Hematopoietic multipotent progenitor cell treated with erythropoietin and hydrocortisone succinate and interleukin-3 and kit ligand, for 15 days (in vitro differentiated cells): ENCODE results near the gene OOSP3.
"Not testable (repeated sequence)": the region's sequence is repeated elsewhere in the genome, so short reads cannot be mapped to it uniquely, and the experiment has no call there.

Experiments used
- DNase-seq: peaks from one replicate; pipeline ENCODE4 v3.0.0-alpha.2; 2015; ENCODE audit warnings: low spot score

OOSP3 gene

GRCh38 chr11:59878575-59878974 is at the start of gene OOSP3:
TSS of gene OOSP3 (plus strand) at chr11:59878782. CDS start at chr11:59878809, 27 bp downstream.
- no peak for DNase-seq

DNA sequence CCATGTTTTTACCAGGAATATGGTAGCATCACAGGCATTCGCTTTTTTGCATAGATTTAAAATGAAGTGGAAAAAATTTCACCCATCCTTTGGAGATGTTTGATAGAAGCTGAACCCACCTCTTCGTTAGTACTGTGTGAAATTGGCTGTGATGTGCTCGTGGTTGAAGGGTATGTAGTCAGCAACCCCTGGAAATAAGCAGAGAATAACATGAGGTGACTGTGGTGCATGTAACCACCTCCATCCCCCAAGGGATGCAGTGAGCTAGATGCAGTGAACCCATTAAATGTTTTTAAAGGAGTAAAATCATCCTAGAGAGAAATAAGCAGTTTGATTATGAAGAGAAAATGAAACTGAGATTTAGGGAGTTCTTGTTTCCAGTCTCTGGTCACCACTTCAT is 49.2 kb upstream of the OOSP3 start:
- no peak for DNase-seq

- no peak for DNase-seq
Observed at GRCh38 chr11:59833602-59834001, 45.0 kb upstream of the OOSP3 start.

DNA sequence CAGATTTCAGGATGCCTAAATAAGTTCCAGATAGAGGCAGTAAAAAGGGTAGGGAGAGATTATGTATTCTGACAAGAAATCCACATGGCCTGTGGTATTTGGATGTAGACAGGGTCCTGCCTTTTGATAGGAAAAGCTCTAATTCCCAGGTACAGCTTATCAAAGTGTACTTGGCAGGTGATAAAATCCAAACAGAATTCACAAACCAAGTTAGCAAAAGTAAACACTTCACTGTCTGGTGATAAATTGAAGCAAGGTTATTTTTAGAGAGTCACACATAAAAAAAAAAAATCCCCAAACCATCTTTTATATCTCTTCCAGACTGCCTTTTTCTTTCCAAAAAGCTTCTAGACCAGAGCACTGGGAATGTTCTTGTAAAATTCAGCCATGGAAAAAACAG is 39.0 kb upstream of the OOSP3 start:
- no peak for DNase-seq

DNA sequence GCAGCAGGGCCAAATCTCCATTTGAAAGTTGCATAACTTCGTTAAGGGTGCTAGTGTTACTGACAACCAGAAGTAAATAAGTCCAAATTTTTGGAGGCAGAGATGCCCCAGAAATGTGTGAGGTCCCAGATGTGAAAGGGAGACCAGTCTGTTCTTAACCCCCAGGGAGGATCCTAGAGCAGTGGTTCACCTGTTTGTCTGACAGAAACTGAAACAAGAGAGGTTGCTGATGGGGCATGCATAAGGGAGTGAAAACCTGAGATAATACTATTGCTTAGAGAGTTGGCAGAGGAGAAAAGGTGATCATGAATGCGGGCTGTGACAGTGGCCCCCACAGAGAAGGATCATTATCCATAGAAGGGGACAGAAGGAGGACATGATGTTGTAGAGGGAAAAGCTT is 37.1 kb upstream of the OOSP3 start:
- DNase-seq = no peak

DNA sequence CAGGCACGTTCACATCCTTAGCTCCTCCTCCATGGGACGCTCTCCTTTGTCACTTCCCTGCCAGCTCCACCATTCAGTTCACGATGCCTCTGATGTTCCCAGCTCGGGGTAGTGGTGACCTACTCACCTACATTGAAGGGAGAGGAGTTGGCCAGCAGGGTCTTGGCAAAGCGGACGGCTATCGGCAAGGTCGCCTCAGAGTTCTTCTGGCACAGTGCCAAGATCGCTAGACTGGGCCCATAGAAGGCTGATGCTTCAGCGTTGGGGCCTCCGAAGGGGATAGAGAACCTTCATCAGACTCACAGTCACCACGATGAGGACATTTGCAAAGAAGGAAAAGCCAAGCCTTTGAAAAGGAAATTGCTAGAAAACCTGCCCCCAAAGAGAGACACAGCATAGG is 36.3 kb upstream of the OOSP3 start:
- no peak for DNase-seq

DNA sequence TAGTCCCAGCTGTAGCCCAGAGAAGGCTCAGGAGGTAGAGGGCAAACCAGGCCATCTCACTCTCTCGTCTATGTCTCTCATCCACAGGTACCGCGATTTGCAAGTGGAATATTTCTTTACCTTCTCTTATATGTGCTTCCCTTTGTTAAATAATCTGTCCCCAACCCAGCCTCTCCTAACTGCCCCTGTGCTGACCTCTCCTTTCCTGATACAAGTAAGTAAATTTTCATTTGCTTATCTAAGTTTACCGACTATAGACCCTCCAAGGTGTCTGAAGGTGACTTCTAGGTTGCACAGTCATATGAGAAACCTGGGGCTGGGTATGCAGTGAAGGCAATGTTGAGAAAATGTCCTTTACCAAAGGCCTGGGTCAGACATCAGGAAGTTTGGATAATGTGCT is 33.2 kb upstream of the OOSP3 start, which contains the start of gene CBLIF:
Gene CBLIF (minus strand): TSS at position 101 of the 400 bp plus-strand sequence. CDS start 46 bp downstream, at position 55.
- no peak for DNase-seq

GRCh38 chr11:59846556-59846955 is 32.0 kb upstream of the OOSP3 start:
- DNase-seq = no peak

DNA sequence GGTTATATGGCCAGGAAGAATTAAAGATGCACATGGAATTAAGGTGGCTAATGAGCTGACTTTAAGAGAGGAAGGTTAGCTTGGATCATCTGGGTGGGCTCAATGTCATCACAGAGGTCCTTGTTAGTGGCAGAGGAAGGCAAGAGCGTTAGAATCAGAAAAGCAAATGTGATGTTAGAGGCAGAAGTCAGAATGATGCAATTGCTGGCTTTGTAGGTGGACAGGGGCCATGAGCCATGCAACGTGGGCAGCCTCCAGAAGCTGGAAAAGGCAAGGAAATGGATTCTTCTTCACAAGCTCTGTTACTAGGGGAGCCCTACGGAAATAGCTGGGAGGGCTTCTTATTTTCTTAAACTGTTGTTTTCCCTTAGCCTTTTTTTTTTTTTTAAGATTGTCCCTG is 31.0 kb upstream of the OOSP3 start:
- no peak for DNase-seq

- not testable (repeated sequence) for DNase-seq
Observed at GRCh38 chr11:59848439-59848838, 30.1 kb upstream of the OOSP3 start.

- no peak for DNase-seq
Observed at GRCh38 chr11:59849129-59849528, 29.5 kb upstream of the OOSP3 start.

DNA sequence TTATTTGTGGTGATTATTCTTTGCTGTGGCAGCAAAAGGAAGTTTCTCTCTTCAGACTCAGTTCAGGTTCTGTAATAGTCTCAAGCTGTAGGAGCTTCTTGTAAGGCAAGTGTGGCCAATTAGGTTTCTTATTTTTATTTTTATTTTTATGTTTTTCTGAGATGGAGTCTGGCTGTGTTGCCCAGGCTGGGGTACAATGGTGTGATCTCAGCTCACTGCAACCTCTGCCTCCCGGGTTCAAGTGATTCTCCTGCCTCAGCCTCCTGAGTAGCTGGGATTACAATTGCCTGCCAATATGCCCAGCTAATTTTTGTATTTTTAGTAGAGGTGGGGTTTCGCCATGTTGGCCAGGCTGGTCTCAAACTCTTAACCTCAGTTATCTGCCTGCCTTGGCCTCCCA is 29.0 kb upstream of the OOSP3 start:
- not testable (repeated sequence) for DNase-seq

GRCh38 chr11:59851416-59851815 is 27.2 kb upstream of the OOSP3 start:
- not testable (repeated sequence) for DNase-seq

DNA sequence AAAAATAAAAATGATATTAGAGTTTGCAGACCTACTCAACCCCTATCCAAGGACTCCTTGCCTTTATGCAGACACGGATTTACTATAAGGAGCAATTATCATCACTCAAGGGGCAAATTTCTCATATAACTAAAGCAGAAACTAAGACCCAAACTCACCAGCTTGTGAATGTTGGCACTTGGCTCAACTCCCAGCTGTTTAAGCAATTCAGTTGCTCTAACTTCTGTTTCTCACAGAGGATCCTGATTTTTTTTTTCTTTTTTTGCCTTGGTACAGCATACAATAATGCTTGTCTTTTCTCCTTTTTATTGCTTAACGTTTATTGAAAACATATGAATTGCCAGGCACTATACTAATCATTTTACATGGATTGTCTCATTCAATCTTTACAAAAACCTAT is 23.7 kb upstream of the OOSP3 start:
- no peak for DNase-seq

DNA sequence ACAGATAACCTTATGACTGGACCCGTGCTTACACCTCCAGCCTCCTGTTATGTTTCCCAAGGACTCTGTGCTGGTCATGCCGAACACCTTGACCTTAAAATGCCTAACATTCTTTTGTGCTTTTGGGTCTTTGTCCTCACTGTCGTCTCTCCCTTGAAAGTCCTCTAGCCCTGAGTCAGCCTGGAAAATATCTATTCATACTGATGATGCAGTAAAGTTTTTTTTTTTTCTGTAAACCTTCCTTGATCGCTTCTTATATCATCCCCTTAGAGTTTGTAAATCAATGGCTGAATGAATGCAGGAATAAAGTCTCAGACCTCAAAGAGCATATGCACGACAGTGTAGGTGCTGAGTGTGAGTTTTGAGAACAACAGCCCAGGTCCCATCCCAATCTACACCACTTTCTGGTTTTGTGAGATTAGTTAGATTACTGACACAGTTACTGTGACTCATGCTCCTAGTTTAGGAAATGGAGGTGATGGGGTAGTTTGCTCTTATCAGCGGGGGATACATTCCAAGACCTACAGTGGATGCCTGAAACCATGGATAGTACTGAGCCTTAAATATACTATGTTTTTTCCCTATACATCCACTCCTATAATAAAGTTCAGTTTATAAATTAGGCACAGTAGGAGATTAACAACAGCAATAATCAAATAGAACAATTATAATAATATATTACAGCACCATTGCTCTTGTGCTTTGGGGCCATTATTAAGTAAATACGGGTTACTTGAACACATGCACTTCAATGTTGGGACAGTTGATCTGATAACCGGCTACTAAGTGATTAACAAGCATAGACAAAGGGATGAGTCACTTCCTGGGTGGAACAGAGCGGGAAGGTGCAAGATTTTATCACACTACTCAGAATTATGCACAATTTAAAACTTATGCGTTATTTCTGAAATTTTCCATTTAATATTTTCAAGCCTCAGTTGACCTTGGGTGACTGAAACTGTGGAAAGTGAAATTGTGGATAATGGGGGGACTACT is 20.8 kb upstream of the OOSP3 start:
- no peak for DNase-seq

- no peak for DNase-seq
Observed at GRCh38 chr11:59859673-59860072, 18.9 kb upstream of the OOSP3 start.

GRCh38 chr11:59862252-59862651 is 16.3 kb upstream of the OOSP3 start:
- DNase-seq = no peak

DNA sequence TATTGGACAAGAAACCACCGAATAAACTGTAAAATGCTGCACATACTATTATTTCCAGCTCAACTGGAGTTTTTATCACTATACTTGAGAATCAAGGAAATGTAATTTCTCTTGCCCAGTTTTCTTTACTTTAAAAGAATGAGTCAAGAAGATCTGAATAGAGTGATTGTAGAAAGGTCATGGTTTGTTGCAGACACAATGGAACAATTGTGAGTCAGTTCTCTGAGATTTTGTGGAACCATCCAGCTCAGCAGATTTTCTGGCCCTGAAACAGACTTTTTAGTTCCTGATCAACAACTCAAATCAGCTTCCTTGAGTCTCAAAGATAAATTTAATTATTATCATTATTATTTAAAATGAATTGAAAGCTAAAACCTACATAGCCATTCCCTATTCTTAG is 13.6 kb upstream of the OOSP3 start:
- no peak for DNase-seq

DNA sequence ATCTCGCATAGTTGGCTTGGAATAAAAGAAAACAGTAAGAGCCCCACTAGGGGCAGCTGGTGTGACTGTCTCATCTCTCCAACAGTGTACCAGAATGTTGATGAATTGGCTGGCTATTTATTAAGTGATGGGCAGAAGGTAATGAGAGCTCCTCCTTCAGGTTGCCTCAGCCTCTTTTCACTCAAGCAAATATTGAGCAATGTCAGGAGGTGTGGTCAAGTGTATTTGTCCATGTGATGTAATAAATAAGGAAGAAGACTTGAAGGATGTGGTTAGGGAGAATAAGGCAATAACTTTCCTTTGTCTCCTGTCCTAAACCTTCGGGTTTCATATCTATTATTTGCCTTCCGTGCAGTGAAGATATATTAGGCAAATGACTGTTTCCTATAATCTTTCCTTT is 12.2 kb upstream of the OOSP3 start, which contains the start of gene TCN1:
Gene TCN1 (minus strand): TSS at position 91 of the 400 bp plus-strand sequence. CDS start 17 bp downstream, at position 74.
- DNase-seq = no peak

GRCh38 chr11:59866836-59867235 is 11.7 kb upstream of the OOSP3 start:
- DNase-seq = no peak

DNA sequence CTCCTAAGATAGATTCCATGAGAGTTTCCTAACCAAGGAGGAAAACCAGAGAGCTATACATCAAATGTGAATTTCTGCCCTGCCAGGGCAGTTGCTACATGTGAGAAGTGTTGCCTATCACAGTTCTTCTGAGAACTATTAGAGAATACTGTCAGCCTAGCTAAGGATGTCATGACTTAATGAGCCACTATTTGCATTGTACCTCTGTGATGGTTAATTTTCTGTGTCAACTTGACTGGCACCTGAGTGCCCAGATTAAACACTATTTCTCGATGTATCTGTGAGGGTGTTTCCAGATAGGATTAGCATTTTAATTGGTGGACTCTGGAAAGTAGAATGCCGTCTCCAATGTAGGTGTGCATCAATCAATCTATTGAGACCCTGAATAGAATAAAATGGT is 10.6 kb upstream of the OOSP3 start:
- no peak for DNase-seq

DNA sequence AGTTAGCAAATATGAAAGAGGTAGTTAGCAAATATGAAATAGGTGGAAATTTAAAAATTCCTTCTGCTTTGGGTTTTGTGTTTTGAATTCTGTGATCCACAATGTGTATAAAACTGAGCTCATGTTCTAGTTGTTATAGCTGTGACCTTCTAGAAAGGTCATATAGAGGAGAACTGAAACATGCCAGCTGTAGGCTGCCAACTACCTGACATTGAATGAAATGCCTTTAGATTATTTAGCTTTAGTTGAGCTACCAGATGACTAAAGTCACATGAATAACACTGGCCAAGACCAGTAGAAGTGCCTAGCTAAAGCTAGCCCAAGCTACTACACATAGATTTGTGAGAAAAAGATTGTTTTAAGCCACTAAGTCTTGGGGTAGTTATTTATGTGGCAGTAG is 6.5 kb upstream of the OOSP3 start:
- no peak for DNase-seq

DNA sequence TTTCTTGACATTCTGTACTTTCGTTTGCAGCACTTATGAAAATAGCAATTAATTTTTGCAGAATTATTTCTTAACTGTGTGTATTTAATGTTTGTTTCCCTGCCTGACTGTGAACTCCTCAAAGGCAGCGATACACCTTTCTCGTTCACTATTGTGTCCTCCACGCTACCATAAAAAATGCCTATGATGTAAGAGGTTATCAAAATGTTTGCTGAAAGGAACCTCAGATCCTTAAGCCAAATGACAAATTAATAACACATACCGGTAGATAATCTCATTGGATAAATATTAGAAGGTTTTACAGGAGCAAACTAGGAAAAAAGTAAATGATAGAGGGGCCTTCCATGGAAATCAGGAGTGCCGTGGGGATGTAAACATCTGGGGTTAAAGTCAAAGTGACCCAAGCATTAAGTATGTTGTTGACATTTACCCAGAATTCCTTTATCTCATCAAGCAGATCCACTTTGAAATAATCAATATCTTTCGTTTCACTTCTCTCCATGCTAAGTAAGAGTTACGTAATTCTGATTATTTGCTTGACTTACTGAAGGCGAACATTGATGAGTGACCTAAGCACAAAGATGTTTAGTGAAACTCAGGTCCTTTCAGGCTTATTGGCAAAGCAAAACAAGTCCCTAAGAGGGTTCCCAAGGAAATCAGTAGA is 2.6 kb upstream of the OOSP3 start:
- no peak for DNase-seq
